ENCODE data around the gene IL12A. TPM values are rescaled to one million over a fixed set of nuclear protein-coding genes. Genes with fewer than 3 reads are reported as not detected.

Gene IL12A
- total RNA-seq (under 1 TPM; 0.19 to 0.79 (median 0.45) TPM), polyA plus RNA-seq (under 1 TPM; 0.08 to 0.31 (median 0.09) TPM)
- long read RNA-seq, donor 1: 0 reads
- long read RNA-seq, donor 2: 0 reads

DNA sequence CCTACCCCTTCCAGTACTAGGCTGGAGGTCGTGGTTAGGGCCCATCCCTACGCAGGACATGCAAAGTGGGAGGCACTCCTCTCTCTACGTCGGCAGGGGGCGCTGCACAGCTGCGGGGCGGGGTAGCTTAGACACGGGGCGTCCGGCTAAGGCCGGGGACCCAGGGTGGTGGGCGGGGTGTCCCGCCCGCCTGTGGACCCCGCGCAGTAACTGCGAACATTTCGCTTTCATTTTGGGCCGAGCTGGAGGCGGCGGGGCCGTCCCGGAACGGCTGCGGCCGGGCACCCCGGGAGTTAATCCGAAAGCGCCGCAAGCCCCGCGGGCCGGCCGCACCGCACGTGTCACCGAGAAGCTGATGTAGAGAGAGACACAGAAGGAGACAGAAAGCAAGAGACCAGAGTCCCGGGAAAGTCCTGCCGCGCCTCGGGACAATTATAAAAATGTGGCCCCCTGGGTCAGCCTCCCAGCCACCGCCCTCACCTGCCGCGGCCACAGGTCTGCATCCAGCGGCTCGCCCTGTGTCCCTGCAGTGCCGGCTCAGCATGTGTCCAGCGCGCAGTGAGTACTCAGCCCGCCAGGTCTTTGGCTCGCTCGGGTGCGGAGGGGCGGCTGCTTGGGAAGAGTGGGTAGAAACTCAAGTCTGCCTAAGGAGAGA lies at the start of gene IL12A:
TSS of gene IL12A (plus strand) at position 219 of the 655 bp plus-strand sequence.
- WGBS, 3 donors: 1 to 2% (median 1%) methylated on average over 48 to 54 of the region's 54 CpGs
- peak within 1 kb of the TSS; percentile 69 for H3K4me3 ChIP-seq
- no peaks in the 10 kb centered on the region for H3K36me3 ChIP-seq (ENCODE audit: insufficient read depth in 1 of 2, low read depth in 1 of 2)
- peak; percentile 90 to 98 (median 97) for ATAC-seq
- H3K27ac ChIP-seq: no peak within 1 kb of the TSS
- intact Hi-C loops (cut with DNase I): no loop called here
- peak; percentile 80 to 85 for DNase-seq
- H3K9me3 ChIP-seq: no peaks in the 10 kb centered on the region
- no peaks in the 10 kb centered on the region for H3K27me3 ChIP-seq (ENCODE audit: insufficient read depth in 3 of 3, low read length in 2 of 3)
- TF ChIP-seq, protein P1, sequence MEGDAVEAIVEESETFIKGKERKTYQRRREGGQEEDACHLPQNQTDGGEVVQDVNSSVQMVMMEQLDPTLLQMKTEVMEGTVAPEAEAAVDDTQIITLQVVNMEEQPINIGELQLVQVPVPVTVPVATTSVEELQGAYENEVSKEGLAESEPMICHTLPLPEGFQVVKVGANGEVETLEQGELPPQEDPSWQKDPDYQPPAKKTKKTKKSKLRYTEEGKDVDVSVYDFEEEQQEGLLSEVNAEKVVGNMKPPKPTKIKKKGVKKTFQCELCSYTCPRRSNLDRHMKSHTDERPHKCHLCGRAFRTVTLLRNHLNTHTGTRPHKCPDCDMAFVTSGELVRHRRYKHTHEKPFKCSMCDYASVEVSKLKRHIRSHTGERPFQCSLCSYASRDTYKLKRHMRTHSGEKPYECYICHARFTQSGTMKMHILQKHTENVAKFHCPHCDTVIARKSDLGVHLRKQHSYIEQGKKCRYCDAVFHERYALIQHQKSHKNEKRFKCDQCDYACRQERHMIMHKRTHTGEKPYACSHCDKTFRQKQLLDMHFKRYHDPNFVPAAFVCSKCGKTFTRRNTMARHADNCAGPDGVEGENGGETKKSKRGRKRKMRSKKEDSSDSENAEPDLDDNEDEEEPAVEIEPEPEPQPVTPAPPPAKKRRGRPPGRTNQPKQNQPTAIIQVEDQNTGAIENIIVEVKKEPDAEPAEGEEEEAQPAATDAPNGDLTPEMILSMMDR (IDR thresholded peaks at IDR 0.05): peak; percentile 86
- peaks cover 5% of the 10 kb centered on the region for H3K4me1 ChIP-seq

DNA sequence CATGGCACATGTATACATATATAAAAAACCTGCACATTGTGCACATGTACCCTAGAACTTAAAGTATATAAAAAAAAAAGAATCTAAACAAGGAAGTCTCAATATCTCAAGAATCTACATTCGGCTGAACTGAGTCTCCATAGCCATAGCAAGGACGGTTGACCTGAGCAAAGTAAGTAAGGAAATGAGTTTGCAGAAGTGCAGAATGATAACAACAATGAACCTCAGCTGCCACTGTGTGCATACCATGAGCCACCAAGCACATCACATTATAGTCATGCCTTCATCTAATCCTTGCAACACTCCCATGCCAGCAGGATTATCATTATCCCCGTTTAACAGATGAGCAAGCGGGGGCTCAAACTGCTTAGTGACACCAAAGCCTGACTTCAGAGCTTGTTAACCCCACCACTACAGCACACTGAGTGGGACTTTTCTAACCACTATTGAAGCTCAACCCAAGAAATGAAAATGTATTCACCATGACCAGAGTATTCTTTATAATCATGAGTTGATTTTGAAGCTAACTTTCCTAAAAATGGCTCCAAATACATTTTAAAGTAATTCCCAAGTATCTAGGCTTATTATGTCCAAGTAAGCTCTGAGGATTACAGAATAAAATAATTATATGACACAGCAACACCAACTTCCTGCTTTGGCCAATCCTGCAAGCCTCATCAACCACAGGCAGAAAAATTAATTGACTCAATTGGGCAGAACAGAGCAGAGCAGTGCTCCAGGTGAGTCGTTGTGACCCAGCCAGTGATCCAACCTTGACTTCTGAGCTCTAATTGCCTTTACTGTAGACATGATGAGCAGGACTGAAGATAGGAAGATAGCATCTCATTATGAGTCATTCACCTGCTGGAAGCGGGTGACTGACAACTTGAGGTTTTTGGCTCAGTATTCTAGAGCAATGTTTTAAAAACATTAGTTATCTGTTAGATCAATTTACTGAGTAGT lies 47.3 kb upstream of the IL12A start:
- H3K36me3 ChIP-seq (ENCODE audit: insufficient read depth in 1 of 2, low read depth in 1 of 2): no peaks in the 10 kb centered on the region
- 71 to 78% (median 72%) methylated on average over 6 of the region's 6 CpGs for WGBS, 3 donors
- no peaks in the 10 kb centered on the region for H3K4me1 ChIP-seq
- TF ChIP-seq, protein P1 (IDR thresholded peaks at IDR 0.05): no peak
- no peaks in the 10 kb centered on the region for H3K9me3 ChIP-seq
- intact Hi-C loops (cut with DNase I): loop anchor here in 1 of 2 donors (2.0 kb wide), 1 partner anchor 73 kb away; no protein-coding TSS in a partner anchor
- ATAC-seq (no peak), DNase-seq (no peak)
- H3K4me3 ChIP-seq: no peak overlapping the region
- H3K27me3 ChIP-seq (ENCODE audit: insufficient read depth in 3 of 3, low read length in 2 of 3): no peaks in the 10 kb centered on the region
- H3K27ac ChIP-seq: no peak overlapping the region

DNA sequence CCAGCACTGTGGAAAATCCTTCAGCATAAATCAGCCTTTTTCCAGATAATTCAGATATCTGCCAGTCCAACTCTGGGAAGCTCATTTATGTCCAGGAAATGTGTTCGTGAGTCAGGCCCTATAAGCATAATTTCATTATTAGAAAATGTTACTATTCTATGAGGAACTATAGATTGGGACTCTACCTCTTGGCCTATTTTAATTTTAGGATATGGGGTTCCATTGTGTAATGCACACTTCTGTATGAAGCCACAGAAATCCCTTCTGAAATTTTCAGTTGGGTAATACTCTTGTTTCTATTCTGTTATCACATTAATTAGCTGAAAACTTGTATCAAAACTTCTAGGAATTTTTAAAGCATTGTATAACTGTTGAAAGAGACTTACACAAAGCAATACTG lies 43.9 kb upstream of the IL12A start:
- no peaks in the 10 kb centered on the region for H3K36me3 ChIP-seq (ENCODE audit: insufficient read depth in 1 of 2, low read depth in 1 of 2)
- intact Hi-C loops (cut with DNase I): no loop called here
- DNase-seq (no peak), ATAC-seq (no peak)
- 58 to 64% (median 60%) methylated on average over 1 of the region's 1 CpG for WGBS, 3 donors
- H3K4me1 ChIP-seq: no peaks in the 10 kb centered on the region
- H3K9me3 ChIP-seq: no peaks in the 10 kb centered on the region
- no peak overlapping the region for H3K27ac ChIP-seq
- TF ChIP-seq, protein P1 (IDR thresholded peaks at IDR 0.05): no peak
- H3K27me3 ChIP-seq (ENCODE audit: insufficient read depth in 3 of 3, low read length in 2 of 3): no peaks in the 10 kb centered on the region
- no peak overlapping the region for H3K4me3 ChIP-seq

DNA sequence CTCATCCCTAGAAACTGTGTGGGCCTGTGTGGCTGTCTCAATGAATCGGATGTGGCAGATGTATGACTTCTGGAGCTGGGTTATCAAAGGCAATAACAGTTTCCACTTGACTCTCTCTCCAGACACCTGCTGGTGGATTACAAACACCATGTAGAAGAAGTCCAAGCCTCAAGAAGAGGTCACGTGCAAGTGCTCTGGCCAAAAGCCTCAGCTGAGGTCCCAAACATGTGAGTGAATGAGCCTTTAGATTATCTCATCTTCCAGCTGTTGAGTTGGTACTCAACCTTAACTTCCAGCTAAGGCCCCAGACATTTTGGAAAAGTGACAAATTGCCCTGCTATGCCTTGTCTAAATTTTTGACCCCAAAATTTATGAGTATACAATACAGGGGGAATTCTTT lies 42.7 kb upstream of the IL12A start:
- TF ChIP-seq, protein P1 (IDR thresholded peaks at IDR 0.05): no peak
- ATAC-seq: no peak

More for the DNA sequence above, 42.7 kb upstream of the IL12A start:
- Histone ChIP-seq H3K36me3 (ENCODE audit: insufficient read depth in 1 of 2, low read depth in 1 of 2) (no peaks in the 10 kb centered on the region), H3K27ac (no peak overlapping the region), H3K27me3 (ENCODE audit: insufficient read depth in 3 of 3, low read length in 2 of 3) (no peaks in the 10 kb centered on the region), H3K4me1 (no peaks in the 10 kb centered on the region), H3K4me3 (no peak overlapping the region), H3K9me3 (no peaks in the 10 kb centered on the region)
- intact Hi-C loops (cut with DNase I): no loop called here
- DNase-seq: no peak
- WGBS, 3 donors: 46 to 67% (median 51%) methylated on average over 2 of the region's 2 CpGs
